ENCODE data around the gene NMNAT2. TPM values are rescaled to one million over a fixed set of nuclear protein-coding genes. Genes with fewer than 3 reads are reported as not detected.

The NMNAT2 gene
- total RNA-seq, 1 experiment from 2014 or later: 0.39 TPM

DNA sequence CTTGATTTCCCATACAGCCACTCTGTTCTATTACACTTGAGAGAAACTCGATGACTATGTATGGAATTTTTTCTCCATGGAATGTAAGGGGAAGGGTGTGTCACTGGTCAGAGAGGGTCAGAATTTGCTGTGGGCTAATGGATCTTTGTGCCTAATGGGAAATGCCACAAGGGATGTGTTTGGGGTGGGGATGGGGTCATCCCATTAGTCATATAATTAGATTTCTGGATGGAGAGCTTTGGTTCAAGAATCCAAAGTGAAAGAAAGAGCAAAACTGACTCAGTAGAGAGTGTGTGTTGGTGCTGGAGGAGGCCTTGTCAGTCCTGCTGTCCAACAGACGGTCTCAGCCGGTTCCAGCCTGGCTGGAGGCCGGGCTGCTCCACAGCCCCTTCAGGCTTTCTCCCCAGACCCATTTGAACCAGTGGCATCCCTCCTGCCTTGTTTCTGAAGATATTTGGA is 145.8 kb downstream of the NMNAT2 start:
- no peaks in the 10 kb centered on the region for H3K27me3 ChIP-seq (ENCODE audit: control insufficient read depth, insufficient read depth, low read length)
- no TSS peak for BruUV-seq (replicated peaks)
- CTCF ChIA-PET: no interaction called here
- ATAC-seq (no peak), DNase-seq (ENCODE audit: low read depth, low spot score) (no peak)
- POLR2A ChIA-PET: no interaction called here
- no peaks in the 10 kb centered on the region for H3K9me3 ChIP-seq (ENCODE audit: control insufficient read depth, insufficient read depth, low read depth, low read length)
- in situ Hi-C loops (cut with HindIII; ENCODE audit: low pct_unique_long_range_greater_than_20kb, low sequenced_read_pairs) (no loop called here), intact Hi-C loops (cut with micrococcal nuclease; ENCODE audit: unreplicated experiment) (no loop called here)
- TF ChIP-seq SIN3A (IDR thresholded peaks at IDR 0.05; ENCODE audit: borderline replicate concordance, insufficient read depth, low read depth, low read length) (no peak), POLR2AphosphoS5 (IDR thresholded peaks at IDR 0.05; ENCODE audit: low read depth, low read length) (no peak), TCF7L2 (IDR thresholded peaks at IDR 0.05; ENCODE audit: low read depth, low read length) (no peak)
- TF ChIP-seq, protein P1, sequence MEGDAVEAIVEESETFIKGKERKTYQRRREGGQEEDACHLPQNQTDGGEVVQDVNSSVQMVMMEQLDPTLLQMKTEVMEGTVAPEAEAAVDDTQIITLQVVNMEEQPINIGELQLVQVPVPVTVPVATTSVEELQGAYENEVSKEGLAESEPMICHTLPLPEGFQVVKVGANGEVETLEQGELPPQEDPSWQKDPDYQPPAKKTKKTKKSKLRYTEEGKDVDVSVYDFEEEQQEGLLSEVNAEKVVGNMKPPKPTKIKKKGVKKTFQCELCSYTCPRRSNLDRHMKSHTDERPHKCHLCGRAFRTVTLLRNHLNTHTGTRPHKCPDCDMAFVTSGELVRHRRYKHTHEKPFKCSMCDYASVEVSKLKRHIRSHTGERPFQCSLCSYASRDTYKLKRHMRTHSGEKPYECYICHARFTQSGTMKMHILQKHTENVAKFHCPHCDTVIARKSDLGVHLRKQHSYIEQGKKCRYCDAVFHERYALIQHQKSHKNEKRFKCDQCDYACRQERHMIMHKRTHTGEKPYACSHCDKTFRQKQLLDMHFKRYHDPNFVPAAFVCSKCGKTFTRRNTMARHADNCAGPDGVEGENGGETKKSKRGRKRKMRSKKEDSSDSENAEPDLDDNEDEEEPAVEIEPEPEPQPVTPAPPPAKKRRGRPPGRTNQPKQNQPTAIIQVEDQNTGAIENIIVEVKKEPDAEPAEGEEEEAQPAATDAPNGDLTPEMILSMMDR (IDR thresholded peaks at IDR 0.05): no peak
- TF ChIP-seq, protein P2, sequence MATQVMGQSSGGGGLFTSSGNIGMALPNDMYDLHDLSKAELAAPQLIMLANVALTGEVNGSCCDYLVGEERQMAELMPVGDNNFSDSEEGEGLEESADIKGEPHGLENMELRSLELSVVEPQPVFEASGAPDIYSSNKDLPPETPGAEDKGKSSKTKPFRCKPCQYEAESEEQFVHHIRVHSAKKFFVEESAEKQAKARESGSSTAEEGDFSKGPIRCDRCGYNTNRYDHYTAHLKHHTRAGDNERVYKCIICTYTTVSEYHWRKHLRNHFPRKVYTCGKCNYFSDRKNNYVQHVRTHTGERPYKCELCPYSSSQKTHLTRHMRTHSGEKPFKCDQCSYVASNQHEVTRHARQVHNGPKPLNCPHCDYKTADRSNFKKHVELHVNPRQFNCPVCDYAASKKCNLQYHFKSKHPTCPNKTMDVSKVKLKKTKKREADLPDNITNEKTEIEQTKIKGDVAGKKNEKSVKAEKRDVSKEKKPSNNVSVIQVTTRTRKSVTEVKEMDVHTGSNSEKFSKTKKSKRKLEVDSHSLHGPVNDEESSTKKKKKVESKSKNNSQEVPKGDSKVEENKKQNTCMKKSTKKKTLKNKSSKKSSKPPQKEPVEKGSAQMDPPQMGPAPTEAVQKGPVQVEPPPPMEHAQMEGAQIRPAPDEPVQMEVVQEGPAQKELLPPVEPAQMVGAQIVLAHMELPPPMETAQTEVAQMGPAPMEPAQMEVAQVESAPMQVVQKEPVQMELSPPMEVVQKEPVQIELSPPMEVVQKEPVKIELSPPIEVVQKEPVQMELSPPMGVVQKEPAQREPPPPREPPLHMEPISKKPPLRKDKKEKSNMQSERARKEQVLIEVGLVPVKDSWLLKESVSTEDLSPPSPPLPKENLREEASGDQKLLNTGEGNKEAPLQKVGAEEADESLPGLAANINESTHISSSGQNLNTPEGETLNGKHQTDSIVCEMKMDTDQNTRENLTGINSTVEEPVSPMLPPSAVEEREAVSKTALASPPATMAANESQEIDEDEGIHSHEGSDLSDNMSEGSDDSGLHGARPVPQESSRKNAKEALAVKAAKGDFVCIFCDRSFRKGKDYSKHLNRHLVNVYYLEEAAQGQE (IDR thresholded peaks at IDR 0.05; ENCODE audit: insufficient read depth in 1 of 2, low read depth in 2 of 2, low read length in 1 of 2): no peak
- no peak overlapping the region for H3K27ac ChIP-seq (ENCODE audit: low read length)
- no peaks in the 10 kb centered on the region for H3K36me3 ChIP-seq (ENCODE audit: control insufficient read depth, insufficient read depth, low read length)
- H3K4me3 ChIP-seq (ENCODE audit: low read depth in 2 of 2, low read length in 2 of 2): no peak overlapping the region
- H3K4me1 ChIP-seq (ENCODE audit: control insufficient read depth, insufficient read depth, low read length): peaks cover 11% of the 10 kb centered on the region; the same call in 1 of the 2 replicates

DNA sequence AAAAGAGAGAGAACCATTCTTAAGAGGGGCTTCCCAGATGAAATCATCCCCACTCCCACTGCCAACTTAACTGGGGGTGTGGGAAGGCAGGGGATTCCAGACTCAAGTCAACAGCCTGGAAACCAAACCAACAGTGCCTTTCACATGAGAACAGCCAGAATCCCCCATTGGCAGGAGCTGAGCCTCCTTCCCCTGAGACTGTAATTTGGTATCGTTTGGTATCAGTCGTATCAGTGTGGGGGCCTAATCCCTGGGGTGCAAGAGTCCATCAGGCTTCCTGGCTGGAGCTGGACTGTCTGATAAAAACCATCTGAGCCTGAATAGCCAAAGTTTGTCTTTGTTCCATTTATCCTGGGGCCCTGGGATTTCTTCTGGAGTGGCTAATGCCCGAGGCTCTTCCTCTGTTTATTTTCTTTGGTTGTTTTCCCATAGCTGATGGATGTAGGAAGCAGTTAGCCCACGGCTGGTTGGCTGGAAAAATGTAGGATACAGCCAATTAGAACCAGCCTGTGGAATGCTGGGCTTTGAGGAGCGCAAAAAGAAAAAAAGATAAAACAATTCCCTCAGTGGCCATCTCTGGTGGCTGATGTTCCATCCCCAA is 147.5 kb downstream of the NMNAT2 start:
- ChIA-PET POLR2A (no interaction called here), CTCF (no interaction called here)
- Histone ChIP-seq H3K9me3 (ENCODE audit: control insufficient read depth, insufficient read depth, low read depth, low read length) (no peaks in the 10 kb centered on the region), H3K27ac (ENCODE audit: low read length) (no peak overlapping the region; the same call in 1 of the 2 replicates), H3K36me3 (ENCODE audit: control insufficient read depth, insufficient read depth, low read length) (no peaks in the 10 kb centered on the region), H3K4me3 (ENCODE audit: low read depth in 2 of 2, low read length in 2 of 2) (no peak overlapping the region), H3K4me1 (ENCODE audit: control insufficient read depth, insufficient read depth, low read length) (peaks cover 11% of the 10 kb centered on the region; the same call in 1 of the 2 replicates), H3K27me3 (ENCODE audit: control insufficient read depth, insufficient read depth, low read length) (no peaks in the 10 kb centered on the region)
- TF ChIP-seq, protein P2 (IDR thresholded peaks at IDR 0.05; ENCODE audit: insufficient read depth in 1 of 2, low read depth in 2 of 2, low read length in 1 of 2): no peak
- TF ChIP-seq SIN3A (IDR thresholded peaks at IDR 0.05; ENCODE audit: borderline replicate concordance, insufficient read depth, low read depth, low read length): no peak
- TF ChIP-seq POLR2AphosphoS5 (IDR thresholded peaks at IDR 0.05; ENCODE audit: low read depth, low read length): no peak; the same call in 1 of the 2 replicates
- TF ChIP-seq TCF7L2 (IDR thresholded peaks at IDR 0.05; ENCODE audit: low read depth, low read length): no peak
- TF ChIP-seq, protein P1 (IDR thresholded peaks at IDR 0.05): no peak
- peak; percentile 64 for ATAC-seq
- BruUV-seq (replicated peaks): no TSS peak
- in situ Hi-C loops (cut with HindIII; ENCODE audit: low pct_unique_long_range_greater_than_20kb, low sequenced_read_pairs): no loop called here
- intact Hi-C loops (cut with micrococcal nuclease; ENCODE audit: unreplicated experiment): no loop called here
- no peak for DNase-seq (ENCODE audit: low read depth, low spot score)

Data from Panc1 (cell line).